GM21423 (cell line): ENCODE results near the gene DLGAP1.

Experiments
- ATAC-seq: cut with Tn5 transposase; IDR thresholded peaks from one replicate; pipeline ENCODE4 v1.9.1; 2021; ENCODE audit warnings: mild to moderate bottlenecking, moderate library complexity; ENCODE audit not compliant: unreplicated experiment

The DLGAP1 gene

GRCh38 chr18:3794537-3795348 lies 660.4 kb downstream of the DLGAP1 start:
- ATAC-seq, result no peak

GRCh38 chr18:3793545-3793944 lies 661.6 kb downstream of the DLGAP1 start:
- ATAC-seq, result no peak

- no peak for ATAC-seq
Observed at GRCh38 chr18:3793111-3793510, 662.0 kb downstream of the DLGAP1 start.

- ATAC-seq, result no peak
Observed at GRCh38 chr18:3792711-3793110, 662.4 kb downstream of the DLGAP1 start.

DNA sequence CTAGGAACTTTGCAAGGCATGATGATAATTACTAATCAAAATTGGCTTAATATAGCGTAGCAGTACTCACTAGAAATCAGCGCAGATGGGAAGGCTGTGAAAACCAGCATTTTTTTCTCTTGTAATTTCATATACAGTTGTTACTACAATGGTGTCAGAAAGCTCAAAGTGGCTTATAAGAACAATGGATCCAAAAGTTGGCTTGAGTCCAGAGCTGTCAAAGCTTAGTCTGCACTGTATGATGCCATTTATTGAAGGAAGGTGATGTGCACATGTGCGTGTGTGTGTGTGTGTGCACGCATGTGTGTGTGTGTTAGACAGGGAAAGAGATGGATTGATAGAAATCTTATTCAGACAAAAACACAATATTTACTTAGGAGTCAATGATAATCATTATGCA lies 663.9 kb downstream of the DLGAP1 start:
- no peak for ATAC-seq

DNA sequence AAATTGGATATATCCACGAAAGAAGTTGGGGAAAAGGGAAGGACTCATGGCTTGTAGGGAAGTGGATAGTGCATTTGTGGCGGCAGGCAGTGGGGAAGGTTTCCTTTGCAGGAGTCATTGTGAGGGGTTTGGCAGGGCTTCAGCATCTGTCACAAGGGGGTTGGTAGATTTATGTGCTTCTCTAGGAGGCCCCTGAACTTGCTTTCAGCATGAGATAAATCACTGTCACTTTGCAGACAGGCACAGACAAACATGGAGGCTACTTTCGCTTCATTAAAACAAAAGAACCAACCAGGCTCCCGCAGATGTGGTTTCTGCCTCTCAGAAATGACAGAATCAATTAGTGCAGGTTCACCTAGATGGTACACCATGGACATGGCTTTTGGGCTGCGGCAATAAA lies 664.4 kb downstream of the DLGAP1 start:
- ATAC-seq, result no peak

DNA sequence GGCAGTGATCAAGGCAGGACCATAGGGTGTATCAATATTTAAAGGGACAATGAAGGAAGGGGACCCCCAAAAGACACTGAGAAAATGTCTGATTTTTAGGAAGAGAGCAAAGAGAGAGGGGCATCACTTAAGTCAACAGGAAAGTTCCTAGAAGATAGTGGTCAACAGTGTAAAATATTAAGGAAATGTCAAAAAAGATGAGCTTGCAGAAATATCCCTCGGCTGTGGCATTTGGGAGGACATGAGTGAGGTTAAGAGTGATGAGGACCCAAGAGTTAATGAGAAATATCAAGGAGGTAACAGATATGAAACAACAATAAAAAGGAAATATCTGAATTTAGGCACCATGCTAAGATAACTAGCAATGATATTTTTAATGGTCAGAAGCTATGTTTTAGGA lies 665.6 kb downstream of the DLGAP1 start:
- no peak for ATAC-seq

- no peak for ATAC-seq
Observed at GRCh38 chr18:3784949-3785348, 670.2 kb downstream of the DLGAP1 start.

GRCh38 chr18:3782901-3783300 lies 672.2 kb downstream of the DLGAP1 start:
- ATAC-seq, result no peak

- ATAC-seq, result no peak
Observed at GRCh38 chr18:3777719-3778118, 677.4 kb downstream of the DLGAP1 start.

GRCh38 chr18:3777122-3777521 lies 678.0 kb downstream of the DLGAP1 start:
- ATAC-seq, result no peak

- no peak for ATAC-seq
Observed at GRCh38 chr18:3775996-3776395, 679.1 kb downstream of the DLGAP1 start.

GRCh38 chr18:3773303-3773702 lies 681.8 kb downstream of the DLGAP1 start:
- no peak for ATAC-seq

GRCh38 chr18:3771121-3771971 lies 683.8 kb downstream of the DLGAP1 start:
- ATAC-seq, result peak; percentile 96

GRCh38 chr18:3761266-3761665 lies 693.8 kb downstream of the DLGAP1 start:
- no peak for ATAC-seq

GRCh38 chr18:3760741-3761140 lies 694.4 kb downstream of the DLGAP1 start:
- no peak for ATAC-seq

DNA sequence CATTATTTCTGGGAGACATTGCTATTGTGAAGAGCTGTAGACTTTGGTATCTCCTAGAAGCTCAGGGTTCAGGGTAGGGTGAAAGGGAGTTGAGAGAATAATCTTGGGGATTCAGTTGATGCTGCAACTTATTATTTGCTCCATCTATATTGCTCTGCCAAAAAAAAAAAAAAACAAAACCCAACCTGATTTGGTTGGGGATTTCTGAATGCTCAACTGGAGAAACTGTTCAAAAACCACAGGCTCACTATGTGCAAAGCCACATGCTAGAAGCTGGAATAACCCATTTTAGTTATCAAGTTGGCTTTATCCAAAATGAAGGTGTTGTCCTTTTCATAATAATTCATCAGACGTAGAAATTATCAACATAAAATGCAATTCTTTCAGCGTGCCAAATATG lies 696.0 kb downstream of the DLGAP1 start:
- no peak for ATAC-seq

GRCh38 chr18:3758531-3758930 lies 696.6 kb downstream of the DLGAP1 start:
- no peak for ATAC-seq

DNA sequence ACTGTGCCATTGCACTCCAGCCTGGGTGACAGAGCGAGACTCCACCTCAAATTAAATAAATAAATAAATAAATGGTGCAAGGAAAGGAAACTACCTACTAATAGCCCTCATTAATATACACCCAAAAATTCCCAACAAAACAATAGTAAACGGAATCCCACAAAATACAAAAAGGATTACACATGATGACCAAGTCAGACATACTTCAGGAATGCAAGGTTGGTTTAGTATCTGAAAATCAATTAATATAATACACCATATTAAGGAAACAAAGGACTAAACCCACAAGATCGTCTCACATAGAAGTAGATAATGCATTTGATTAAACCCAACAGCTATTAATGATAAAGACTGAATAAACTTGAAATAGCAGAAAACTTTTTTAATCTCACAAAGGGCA lies 697.7 kb downstream of the DLGAP1 start:
- no peak for ATAC-seq

GRCh38 chr18:3753106-3753505 lies 702.0 kb downstream of the DLGAP1 start:
- no peak for ATAC-seq

DNA sequence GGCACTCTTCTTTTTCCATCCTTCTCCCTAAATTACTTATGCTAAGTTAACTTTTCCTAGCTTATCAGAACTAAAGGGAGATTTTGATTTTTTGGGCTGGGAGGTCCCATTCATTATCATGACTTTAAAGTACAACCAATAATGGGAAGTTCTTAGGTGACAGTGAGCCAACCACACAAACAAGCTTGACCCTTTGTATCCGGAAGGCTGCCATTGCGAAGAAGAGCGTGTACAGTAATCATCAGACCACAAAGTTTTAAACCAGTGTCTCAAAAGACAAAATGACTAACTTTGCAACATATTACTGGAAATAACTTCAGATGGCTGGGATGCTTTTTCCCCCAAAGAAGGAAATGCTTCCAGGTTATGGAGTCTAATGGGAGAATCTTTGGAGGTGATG lies 707.0 kb downstream of the DLGAP1 start:
- no peak for ATAC-seq
